Naive thymus-derived CD8-positive, alpha-beta T cell (primary cell): ENCODE measurements around the gene GLMP. TPM values are rescaled to one million over a fixed set of nuclear protein-coding genes. Genes with fewer than 3 reads are reported as not detected.
A peak's percentile ranks its signal among the peaks of the same experiment; 100 is the strongest.

Experiments
- ATAC-seq, 2 donors: fragments of 150-1000 bp; cut with Tn5 transposase in 1 of 2; sonication (Bioruptor Pico), chemical (Tn5 transposase) in 1 of 2; 1 replicate in 1 of 2; 2 replicates in 1 of 2; pipeline ENCODE4 v1.10.0; 2021; ENCODE audit warnings: mild to moderate bottlenecking in 2 of 2, moderate library complexity in 2 of 2
- POLR2A ChIA-PET: fragments of 350-600 bp; sonication (Branson Sonifier 250); formaldehyde crosslinking; loops from one replicate; lab custom pipeline; 2021; ENCODE audit warnings: antibody characterized with exemption; lab: Charles Lee
- DNase-seq, 10 donors: peaks; one replicate each; pipeline versions ENCODE4 v3.0.0 to v3.0.0-alpha.2; 2020 to 2022
- H3K27ac Mint-ChIP-seq, 10 donors: one replicate each; pipeline ENCODE4 v1.8.0; 2020 to 2022; ENCODE audit warnings: mild to moderate bottlenecking in 10 of 10, mixed read lengths in 10 of 10, moderate library complexity in 4 of 10, inconsistent platforms in 1 of 10
- H3K27me3 Mint-ChIP-seq, 5 donors: one replicate each; pipeline ENCODE4 v1.8.0; 2021 to 2022; ENCODE audit warnings: mixed read lengths in 5 of 5
- H3K36me3 Mint-ChIP-seq, 3 donors: one replicate each; pipeline ENCODE4 v1.8.0; 2020 to 2022; ENCODE audit warnings: mixed read lengths in 3 of 3, mild to moderate bottlenecking in 2 of 3, inconsistent platforms in 1 of 3
- H3K4me1 Mint-ChIP-seq, 4 donors: one replicate each; pipeline ENCODE4 v1.8.0; 2021 to 2022; ENCODE audit warnings: mixed read lengths in 4 of 4
- H3K4me3 Mint-ChIP-seq, 10 donors: one replicate each; pipeline ENCODE4 v1.8.0; 2020 to 2022; ENCODE audit warnings: mild to moderate bottlenecking in 10 of 10, mixed read lengths in 10 of 10, moderate library complexity in 6 of 10, inconsistent platforms in 1 of 10
- H3K9me3 Mint-ChIP-seq, 9 donors: one replicate each; pipeline ENCODE4 v1.8.0; 2020 to 2022; ENCODE audit warnings: mixed read lengths in 9 of 9, mild to moderate bottlenecking in 3 of 9, inconsistent platforms in 1 of 9, moderate library complexity in 1 of 9
- polyA plus RNA-seq, 3 donors: library from polyadenylated mRNA; unstranded; fragments of 300-500 nt; fragmentation: Illumina TruSeq; gene quantifications; one replicate each; pipeline ENCODE4 v1.2.3, GENCODE V29; 2021
- total RNA-seq, 8 experiments: library from RNA in 2 of 8; stranded (reverse) in 2 of 8; gene quantifications; one replicate each; pipeline ENCODE4 v1.2.3 and lab custom pipeline; 2021 to 2026

The GLMP gene
- total and polyA plus RNA-seq, 5 experiments from 2014 or later = 12.1 to 23.3 (median 22.1) TPM

GRCh38 chr1:156247460-156248322 lies 47.8 kb downstream of the GLMP start, which contains the start of gene PAQR6:
PAQR6 (minus strand) TSS chr1:156248056; CDS start chr1:156246731, 1,325 bp downstream.
- H3K9me3 Mint-ChIP-seq = no peaks in the 10 kb centered on the region
- H3K27me3 Mint-ChIP-seq = no peaks in the 10 kb centered on the region
- peak within 1 kb of the TSS in 6 of 10 donors; percentile 29 to 83 (median 46) for H3K27ac Mint-ChIP-seq
- peaks cover 14 to 22% (median 19%) of the 10 kb centered on the region in 4 donors for H3K4me1 Mint-ChIP-seq
- POLR2A ChIA-PET = interaction anchor here (0.5 kb wide), 1 partner anchor 40 kb away, joined by 6 read pairs; no protein-coding TSS in a partner anchor
- ATAC-seq (peak in 1 of 2 donors; percentile 6), DNase-seq (peak in 1 of 10 donors; percentile 60)
- H3K36me3 Mint-ChIP-seq = peaks cover 0 to 22% (median 0%) of the 10 kb centered on the region in 3 donors
- H3K4me3 Mint-ChIP-seq = peak within 1 kb of the TSS in 3 of 10 donors; percentile 5 to 45 (median 37)

GRCh38 chr1:156246781-156247459 lies 48.6 kb downstream of the GLMP start:
- Mint-ChIP-seq H3K4me3 (peak overlapping the region in 5 of 10 donors; percentile 30 to 58 (median 44)), H3K27me3 (no peaks in the 10 kb centered on the region), H3K27ac (peak overlapping the region in 1 of 10 donors; percentile 53), H3K9me3 (no peaks in the 10 kb centered on the region), H3K4me1 (peaks cover 14 to 22% (median 19%) of the 10 kb centered on the region in 4 donors), H3K36me3 (peaks cover 0 to 16% (median 0%) of the 10 kb centered on the region in 3 donors)
- peak in 1 of 10 donors; percentile 52 for DNase-seq
- POLR2A ChIA-PET = interaction anchor here (1.3 kb wide), 1 partner anchor 34 kb away, joined by 5 read pairs; the partner anchor contains the start of gene PMF1
- no peak for ATAC-seq

- Mint-ChIP-seq H3K27ac (peak overlapping the region in 6 of 10 donors; percentile 22 to 75 (median 52)), H3K4me3 (peak overlapping the region; percentile 44 to 88 (median 52)), H3K4me1 (peaks cover 14 to 22% (median 19%) of the 10 kb centered on the region in 4 donors), H3K27me3 (no peaks in the 10 kb centered on the region), H3K36me3 (peaks cover 0 to 14% (median 0%) of the 10 kb centered on the region in 3 donors), H3K9me3 (no peaks in the 10 kb centered on the region)
- ATAC-seq (no peak), DNase-seq (peak in 1 of 10 donors; percentile 60)
- POLR2A ChIA-PET = interaction anchor here (1.3 kb wide), 2 partner anchors 33 to 36 kb away, joined by 5 to 6 read pairs; partner anchors contain the start of genes PMF1 and SMG5
Observed at GRCh38 chr1:156246241-156246780, 49.2 kb downstream of the GLMP start.

GRCh38 chr1:156245451-156246232 lies 49.8 kb downstream of the GLMP start:
- POLR2A ChIA-PET = interaction anchor here (0.8 to 1.3 kb wide), 3 partner anchors 33 to 52 kb away, joined by 3 to 6 read pairs (median 5); partner anchors contain the start of genes PMF1, SLC25A44 and SMG5
- H3K4me1 Mint-ChIP-seq = peaks cover 14 to 22% (median 19%) of the 10 kb centered on the region in 4 donors
- no peaks in the 10 kb centered on the region for H3K9me3 Mint-ChIP-seq
- DNase-seq (peak in 9 of 10 donors; percentile 13 to 67 (median 32)), ATAC-seq (peak; percentile 78 to 82)
- H3K27ac Mint-ChIP-seq = peak overlapping the region in 9 of 10 donors; percentile 8 to 88 (median 82)
- H3K4me3 Mint-ChIP-seq = peak overlapping the region; percentile 70 to 91 (median 86)
- H3K27me3 Mint-ChIP-seq = no peaks in the 10 kb centered on the region
- peaks cover 0 to 15% (median 0%) of the 10 kb centered on the region in 3 donors for H3K36me3 Mint-ChIP-seq

- peaks cover 0 to 12% (median 0%) of the 10 kb centered on the region in 3 donors for H3K36me3 Mint-ChIP-seq
- POLR2A ChIA-PET = interaction anchor here (0.5 kb wide), 1 partner anchor 573 kb away, joined by 3 read pairs; no protein-coding TSS in a partner anchor
Observed at GRCh38 chr1:156244712-156245111, 50.8 kb downstream of the GLMP start.

GRCh38 chr1:156244126-156244525 lies 51.4 kb downstream of the GLMP start:
- DNase-seq = no peak
- peak overlapping the region in 2 of 10 donors; percentile 48 to 77 for H3K27ac Mint-ChIP-seq
- ATAC-seq = no peak
- POLR2A ChIA-PET = no interaction called here
- peaks cover 11 to 22% (median 18%) of the 10 kb centered on the region in 4 donors for H3K4me1 Mint-ChIP-seq
- H3K4me3 Mint-ChIP-seq = peak overlapping the region in 6 of 10 donors; percentile 13 to 91 (median 88)
- H3K27me3 Mint-ChIP-seq = no peaks in the 10 kb centered on the region
- H3K9me3 Mint-ChIP-seq = no peaks in the 10 kb centered on the region
- H3K36me3 Mint-ChIP-seq = peaks cover 0 to 14% (median 2%) of the 10 kb centered on the region in 3 donors

More at GRCh38 chr1:156244712-156245111, 50.8 kb downstream of the GLMP start:
- Mint-ChIP-seq H3K4me3 (peak overlapping the region; percentile 12 to 91 (median 86)), H3K27ac (peak overlapping the region in 4 of 10 donors; percentile 48 to 87 (median 74)), H3K27me3 (no peaks in the 10 kb centered on the region), H3K4me1 (peaks cover 11 to 22% (median 19%) of the 10 kb centered on the region in 4 donors), H3K9me3 (no peaks in the 10 kb centered on the region)
- no peak for ATAC-seq
- peak in 1 of 10 donors; percentile 40 for DNase-seq

GRCh38 chr1:156242738-156243137 lies 52.7 kb downstream of the GLMP start:
- Mint-ChIP-seq H3K27ac (peak overlapping the region in 1 of 10 donors; percentile 53), H3K4me1 (peaks cover 10 to 22% (median 18%) of the 10 kb centered on the region in 4 donors), H3K4me3 (no peak overlapping the region), H3K9me3 (no peaks in the 10 kb centered on the region), H3K27me3 (no peaks in the 10 kb centered on the region), H3K36me3 (peaks cover 0 to 28% (median 9%) of the 10 kb centered on the region in 3 donors)
- ATAC-seq (no peak), DNase-seq (no peak)
- POLR2A ChIA-PET = no interaction called here

Other genes with a start within 250 kb of the GLMP start
- gene UBQLN4, start 241.9 kb downstream of the GLMP start, total RNA-seq = 10 to 100 TPM; 31.6 to 34.8 TPM
- 1 to 10 TPM; 6.9 to 9.7 (median 7.6) TPM for gene UBQLN4, start 241.9 kb downstream of the GLMP start, polyA plus RNA-seq
- 10 to 100 TPM; 22.6 to 24.2 TPM for gene LAMTOR2, start 240.9 kb downstream of the GLMP start, total RNA-seq
- gene LAMTOR2, start 240.9 kb downstream of the GLMP start, polyA plus RNA-seq = 100 to 1,000 TPM in 1 of 3 donors, 10 to 100 TPM in 2; 89.1 to 102 (median 96.1) TPM
- gene RAB25, start 234.5 kb downstream of the GLMP start, total RNA-seq = 1 to 10 TPM; 1.1 to 1.3 TPM
- gene RAB25, start 234.5 kb downstream of the GLMP start, polyA plus RNA-seq = 1 to 10 TPM in 1 of 3 donors, under 1 TPM in 2; 0.81 to 2.0 (median 0.96) TPM
- under 1 TPM in 1 of 2 experiments, not detected in 1; 0.38 TPM for gene MEX3A, start 213.2 kb downstream of the GLMP start, total RNA-seq
- not detected for gene MEX3A, start 213.2 kb downstream of the GLMP start, polyA plus RNA-seq
- 1 to 10 TPM; 2.0 to 2.7 TPM for gene LMNA, start 181.0 kb downstream of the GLMP start, total RNA-seq
- 1 to 10 TPM in 1 of 3 donors, under 1 TPM in 2; 0.62 to 4.0 (median 0.75) TPM for gene LMNA, start 181.0 kb downstream of the GLMP start, polyA plus RNA-seq
- gene SEMA4A, start 142.1 kb downstream of the GLMP start, total RNA-seq = 1 to 10 TPM; 1.2 TPM
- gene SEMA4A, start 142.1 kb downstream of the GLMP start, polyA plus RNA-seq = 1 to 10 TPM in 1 of 3 donors, under 1 TPM in 2; 0.16 to 1.4 (median 0.22) TPM
- 10 to 100 TPM; 16.8 to 21.4 TPM for gene SLC25A44, start 101.6 kb downstream of the GLMP start, total RNA-seq
- gene SLC25A44, start 101.6 kb downstream of the GLMP start, polyA plus RNA-seq = 10 to 100 TPM in 1 of 3 donors, 1 to 10 TPM in 2; 6.0 to 16.4 (median 9.7) TPM
- 10 to 100 TPM; 49.1 to 54.8 TPM for gene PMF1, start 82.7 kb downstream of the GLMP start, total RNA-seq
- 10 to 100 TPM; 70.8 to 79.9 (median 76.5) TPM for gene PMF1, start 82.7 kb downstream of the GLMP start, polyA plus RNA-seq
- gene BGLAP, start 53.5 kb downstream of the GLMP start, total RNA-seq = 1 to 10 TPM; 6.5 to 7.8 TPM
- gene BGLAP, start 53.5 kb downstream of the GLMP start, polyA plus RNA-seq = under 1 TPM in 1 of 3 donors, not detected in 2; 0.26 TPM
- gene PAQR6, start 47.6 kb downstream of the GLMP start, total RNA-seq = 1 to 10 TPM; 2.8 to 3.0 TPM
- gene PAQR6, start 47.6 kb downstream of the GLMP start, polyA plus RNA-seq = under 1 TPM; 0.15 to 0.21 (median 0.21) TPM
- 10 to 100 TPM; 66.7 to 68.9 TPM for gene SMG5, start 12.9 kb downstream of the GLMP start, total RNA-seq
- 10 to 100 TPM in 2 of 3 donors, 1 to 10 TPM in 1; 9.5 to 28.4 (median 11.1) TPM for gene SMG5, start 12.9 kb downstream of the GLMP start, polyA plus RNA-seq
- 10 to 100 TPM; 15.0 to 15.6 TPM for gene TMEM79, start 11.4 kb downstream of the GLMP start, total RNA-seq
- gene TMEM79, start 11.4 kb downstream of the GLMP start, polyA plus RNA-seq = 1 to 10 TPM; 2.5 to 9.6 (median 4.8) TPM
- gene VHLL, start 3.6 kb upstream of the GLMP start, total RNA-seq = under 1 TPM in 1 of 2 experiments, not detected in 1; 0.78 TPM
- gene VHLL, start 3.6 kb upstream of the GLMP start, polyA plus RNA-seq = not detected
- gene CCT3, start 42.6 kb upstream of the GLMP start, total RNA-seq = 100 to 1,000 TPM; 142 to 154 TPM
- 100 to 1,000 TPM; 232 to 270 (median 263) TPM for gene CCT3, start 42.6 kb upstream of the GLMP start, polyA plus RNA-seq
- gene TSACC, start 42.8 kb upstream of the GLMP start, total RNA-seq = not detected
- gene TSACC, start 42.8 kb upstream of the GLMP start, polyA plus RNA-seq = 1 to 10 TPM in 1 of 3 donors, under 1 TPM in 2; 0.40 to 2.2 (median 0.83) TPM
- not detected for gene RHBG, start 73.5 kb upstream of the GLMP start, total RNA-seq
- not detected for gene RHBG, start 73.5 kb upstream of the GLMP start, polyA plus RNA-seq
- 10 to 100 TPM; 69.4 to 73.2 TPM for gene MEF2D, start 205.1 kb upstream of the GLMP start, total RNA-seq
- 10 to 100 TPM in 1 of 3 donors, 1 to 10 TPM in 2; 6.4 to 12.6 (median 6.7) TPM for gene MEF2D, start 205.1 kb upstream of the GLMP start, polyA plus RNA-seq